SK-N-SH (cell line): ENCODE measurements around the gene PLAC9. TPM values are rescaled to one million over a fixed set of nuclear protein-coding genes. Genes with fewer than 3 reads are reported as not detected.

ENCODE experiments used
- CTCF ChIA-PET: fragments of 300-600, 350-600 bp; formaldehyde crosslinking; extraction: SDS; loops from one replicate; lab custom pipeline; 2021; lab: Yijun Ruan, JAX
- POLR2A ChIA-PET: fragments of 350-600 bp; sonication (Branson Sonifier 250); formaldehyde crosslinking; extraction: SDS; loops from one replicate; lab custom pipeline; 2020; ENCODE audit warnings: antibody characterized with exemption, inconsistent platforms; lab: Yijun Ruan, JAX
- DNase-seq: peaks from one replicate; pipeline ENCODE4 v3.0.0; 2012
- H2AFZ ChIP-seq: fragments of 200-600 bp; sonication (generic); 2 replicates; pipeline ENCODE4 v1.8.1; 2016; ENCODE audit warnings: antibody characterized with exemption, mild to moderate bottlenecking, low read depth
- H3F3A ChIP-seq: fragments of 200-600 bp; sonication (generic); replicated peaks from 2 replicates; pipeline ENCODE3; 2016; ENCODE audit warnings: antibody characterized with exemption, mild to moderate bottlenecking; ENCODE audit not compliant: insufficient read depth
- H3K27ac ChIP-seq, 2 experiments: fragments of 200-500 bp in 1 of 2; fragments of 200-600 bp in 1 of 2; sonication (Bioruptor generic) in 1 of 2; sonication (generic), shearing (Covaris generic) in 1 of 2; 2 replicates each; pipeline versions ENCODE4 v1.5.1 to v1.6.1; 2014 to 2016; ENCODE audit warnings: low read depth in 2 of 2, inconsistent platforms in 1 of 2, low read length in 1 of 2, mild to moderate bottlenecking in 1 of 2, mixed read lengths in 1 of 2
- H3K27me3 ChIP-seq: fragments of 200-600 bp; sonication (generic), shearing (Covaris generic); 2 replicates; pipeline ENCODE4 v1.6.1; 2016; ENCODE audit warnings: mixed run types; ENCODE audit not compliant: insufficient read depth
- H3K36me3 ChIP-seq, 2 experiments: fragments of 200-500 bp in 1 of 2; fragments of 200-600 bp in 1 of 2; sonication (Bioruptor generic) in 1 of 2; sonication (generic) in 1 of 2; replicated peaks in 1 of 2; 2 replicates each; pipeline versions ENCODE3 to v1.5.1; 2014 to 2016; ENCODE audit warnings: low read length in 1 of 2, mild to moderate bottlenecking in 1 of 2; ENCODE audit not compliant: insufficient read depth in 2 of 2, control insufficient read depth in 1 of 2
- H3K4me1 ChIP-seq, 2 experiments: fragments of 200-500 bp in 1 of 2; fragments of 200-600 bp in 1 of 2; sonication (Bioruptor generic) in 1 of 2; sonication (generic), shearing (Covaris generic) in 1 of 2; 2 replicates each; pipeline versions ENCODE4 v1.5.1 to v1.6.1; 2014 to 2016; ENCODE audit warnings: low read depth in 1 of 2, low read length in 1 of 2, mixed run types in 1 of 2; ENCODE audit not compliant: insufficient read depth in 2 of 2, control insufficient read depth in 1 of 2
- H3K4me2 ChIP-seq: fragments of 200-600 bp; sonication (generic), shearing (Covaris generic); 2 replicates; pipeline ENCODE4 v1.6.1; 2017; ENCODE audit warnings: mixed run types
- H3K4me3 ChIP-seq, 2 experiments: fragments of 200-500 bp in 1 of 2; fragments of 200-600 bp in 1 of 2; sonication (Bioruptor generic) in 1 of 2; sonication (generic), shearing (Covaris generic) in 1 of 2; 2 replicates each; pipeline versions ENCODE4 v1.5.1 to v1.8.1; 2014 to 2016; ENCODE audit warnings: low read depth in 2 of 2, inconsistent platforms in 1 of 2, low read length in 1 of 2, mild to moderate bottlenecking in 1 of 2, mixed read lengths in 1 of 2, moderate library complexity in 1 of 2
- H3K79me2 ChIP-seq: fragments of 200-600 bp; sonication (generic); 2 replicates; pipeline ENCODE4 v1.8.1; 2017; ENCODE audit warnings: mild to moderate bottlenecking; ENCODE audit not compliant: insufficient read depth
- H3K9ac ChIP-seq: fragments of 200-600 bp; sonication (generic); 2 replicates; pipeline ENCODE4 v1.6.1; 2017; ENCODE audit warnings: mixed run types
- H3K9me2 ChIP-seq: fragments of 200-600 bp; sonication (generic); 2 replicates; pipeline ENCODE4 v1.6.1; 2017; ENCODE audit warnings: mixed run types
- H3K9me3 ChIP-seq: fragments of 200-600 bp; sonication (generic); 2 replicates; pipeline ENCODE4 v1.6.1; 2017; ENCODE audit warnings: mixed run types, mild to moderate bottlenecking, moderate library complexity
- H4K20me1 ChIP-seq: fragments of 200-600 bp; sonication (generic); 2 replicates; pipeline ENCODE4 v1.6.1; 2017; ENCODE audit warnings: mild to moderate bottlenecking, mixed run types; ENCODE audit not compliant: insufficient read depth
- CHD2 ChIP-seq: fragments of 150-350 bp; IDR thresholded peaks from 2 replicates; pipeline ENCODE4 v1.6.1; 2018; ENCODE audit warnings: low read length; ENCODE audit not compliant: partially characterized antibody
- CTCF ChIP-seq: fragments of 200-600 bp; sonication (generic); IDR thresholded peaks from 2 replicates; pipeline ENCODE4 v1.6.1; 2017; ENCODE audit warnings: antibody characterized with exemption, mild to moderate bottlenecking, moderate library complexity
- ELF1 ChIP-seq: IDR thresholded peaks from 2 replicates; pipeline ENCODE4 v1.4.0; 2012
- EP300 ChIP-seq, 2 experiments: IDR thresholded peaks; 2 replicates each; pipeline versions ENCODE4 v1.4.0 to v1.6.1; 2012; ENCODE audit warnings: borderline replicate concordance in 1 of 2, low read depth in 1 of 2, low read length in 1 of 2
- EZH2phosphoT487 ChIP-seq: fragments of 200-600 bp; sonication (generic); IDR thresholded peaks from 2 replicates; pipeline ENCODE4 v1.6.1; 2017; ENCODE audit warnings: low read depth, mixed run types, mild to moderate bottlenecking, antibody characterized with exemption, moderate library complexity, borderline replicate concordance
- FOSL2 ChIP-seq: IDR thresholded peaks from 2 replicates; pipeline ENCODE4 v1.4.0; 2012; ENCODE audit warnings: low read depth, mild to moderate bottlenecking, moderate library complexity, borderline replicate concordance
- FOXJ3 ChIP-seq: sonication (generic); formaldehyde crosslinking; IDR thresholded peaks from 2 replicates; pipeline ENCODE4 v1.5.1; 2020; ENCODE audit warnings: mild to moderate bottlenecking, missing genetic modification reagents
- FOXM1 ChIP-seq: IDR thresholded peaks from 2 replicates; pipeline ENCODE4 v1.4.0; 2012; ENCODE audit warnings: low read depth, mild to moderate bottlenecking
- GATA2 ChIP-seq: sonication (generic); formaldehyde crosslinking; IDR thresholded peaks from 2 replicates; pipeline ENCODE4 v1.5.0; 2020; ENCODE audit warnings: mild to moderate bottlenecking, missing genetic modification reagents
- IRF3 ChIP-seq: fragments of 150-350 bp; IDR thresholded peaks from 2 replicates; pipeline ENCODE4 v1.6.1; 2016; ENCODE audit warnings: mild to moderate bottlenecking, low read depth, low read length
- NRF1 ChIP-seq: IDR thresholded peaks from 2 replicates; pipeline ENCODE4 v1.6.1; 2012; ENCODE audit warnings: low read depth, mild to moderate bottlenecking, low read length
- POLR2AphosphoS5 ChIP-seq: IDR thresholded peaks from 2 replicates; pipeline ENCODE4 v1.6.1; 2012; ENCODE audit warnings: low read depth, low read length
- RAD21 ChIP-seq: IDR thresholded peaks from 2 replicates; pipeline ENCODE4 v1.6.1; 2012; ENCODE audit warnings: mild to moderate bottlenecking, low read length
- RCOR1 ChIP-seq: fragments of 150-350 bp; IDR thresholded peaks from 2 replicates; pipeline ENCODE4 v1.6.1; 2017; ENCODE audit warnings: antibody characterized with exemption, low read length
- SIN3A ChIP-seq: IDR thresholded peaks from 2 replicates; pipeline ENCODE4 v1.6.1; 2012; ENCODE audit warnings: low read depth, mild to moderate bottlenecking, low read length, moderate library complexity, borderline replicate concordance
- TEAD4 ChIP-seq: IDR thresholded peaks from 2 replicates; pipeline ENCODE4 v1.4.0; 2012; ENCODE audit warnings: mild to moderate bottlenecking, borderline replicate concordance; ENCODE audit not compliant: insufficient read depth
- USF2 ChIP-seq: fragments of 150-350 bp; IDR thresholded peaks from 2 replicates; pipeline ENCODE4 v1.6.1; 2017; ENCODE audit warnings: antibody characterized with exemption, low read length, low read depth, borderline replicate concordance
- YY1 ChIP-seq: IDR thresholded peaks from 2 replicates; pipeline ENCODE4 v1.4.0; 2012; ENCODE audit warnings: low read depth, mild to moderate bottlenecking
- ZBTB33 ChIP-seq: IDR thresholded peaks from 2 replicates; pipeline ENCODE4 v1.4.0; 2012; ENCODE audit warnings: low read depth, borderline replicate concordance
- WGBS: methylation state at CpG from one replicate; pipeline ENCODE4 v1.1.6; 2017; ENCODE audit warnings: low lambda C conversion rate; 5-methylcytosine and 5-hydroxymethylcytosine counted together
- polyA plus RNA-seq, 3 experiments: library from polyadenylated mRNA; depleted of rRNA; stranded (reverse); fragments of >200 nt; gene quantifications; 2 replicates each; pipeline ENCODE4 v1.2.3, GENCODE V29; 2012
- TF ChIP-seq, protein P1 (sequence below): IDR thresholded peaks from 2 replicates; pipeline ENCODE4 v1.4.0; 2012; ENCODE audit warnings: low read depth

PLAC9 gene
- polyA plus RNA-seq, 1 of the 3 experiments (the other 2 are of a cell fraction), result 0.21 TPM

- no peak for DNase-seq
- H3K4me3 ChIP-seq, result no peak overlapping the region
- H3K27ac ChIP-seq, result no peak overlapping the region
- H3K9ac ChIP-seq, result no peak overlapping the region
- H2AFZ ChIP-seq, result no peak overlapping the region
- no peaks in the 10 kb centered on the region for H3K9me3 ChIP-seq
- 52% methylated on average over 3 of the region's 4 CpGs for WGBS
- no peaks in the 10 kb centered on the region for H3K79me2 ChIP-seq
- H3K9me2 ChIP-seq, result no peaks in the 10 kb centered on the region
- no peak for TF ChIP-seq NRF1
- no peak for TF ChIP-seq IRF3
- TF ChIP-seq USF2, result no peak
- no peak for TF ChIP-seq RAD21
- TF ChIP-seq SIN3A, result no peak
- TF ChIP-seq, protein P1, sequence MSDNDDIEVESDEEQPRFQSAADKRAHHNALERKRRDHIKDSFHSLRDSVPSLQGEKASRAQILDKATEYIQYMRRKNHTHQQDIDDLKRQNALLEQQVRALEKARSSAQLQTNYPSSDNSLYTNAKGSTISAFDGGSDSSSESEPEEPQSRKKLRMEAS, result no peak
- no peak for TF ChIP-seq EZH2phosphoT487
- TF ChIP-seq POLR2AphosphoS5, result no peak
- no peak for TF ChIP-seq FOXM1
- no peak for TF ChIP-seq TEAD4
- no peak for TF ChIP-seq ZBTB33
- TF ChIP-seq RCOR1, result no peak
- TF ChIP-seq YY1, result no peak
- TF ChIP-seq EP300 (IDR thresholded peaks at IDR 0.05; ENCODE audit: borderline replicate concordance in 1 of 2, low read depth in 1 of 2, low read length in 1 of 2), result no peak
- TF ChIP-seq CTCF, result no peak
- no peak for TF ChIP-seq ELF1
- TF ChIP-seq FOXJ3, result no peak
- no peak for TF ChIP-seq CHD2
- no peak for TF ChIP-seq FOSL2
- no peak for TF ChIP-seq GATA2 (CRISPR knock-in tag)
- H3K27me3 ChIP-seq, result no peaks in the 10 kb centered on the region
- no peaks in the 10 kb centered on the region for H3K4me1 ChIP-seq
- CTCF ChIA-PET, result interaction anchor here (0.6 to 2.0 kb wide), 4 partner anchors 13 to 556 kb away, joined by 3 to 6 read pairs (median 4); no protein-coding TSS in a partner anchor
- H3F3A ChIP-seq, result no peaks in the 10 kb centered on the region
- no peak overlapping the region for H3K4me2 ChIP-seq
- H4K20me1 ChIP-seq, result no peaks in the 10 kb centered on the region
- POLR2A ChIA-PET, result no interaction called here
- no peaks in the 10 kb centered on the region for H3K36me3 ChIP-seq
These were observed 13.9 kb upstream of the PLAC9 start for GRCh38 chr10:80118669-80119068.
